Endothelial cell of umbilical vein (primary cell): ENCODE results near the gene DLX1. TPM values are rescaled to one million over a fixed set of nuclear protein-coding genes. Genes with fewer than 3 reads are reported as not detected.

Experiments
- BruUV-seq: library from RNA; stranded (reverse); fragments of 400-500 nt; replicated peaks from 2 replicates; lab custom pipeline; 2021; lab: Mats Ljungman, UMichigan
- CTCF ChIA-PET: fragments of 300-600, 350-600 bp; sonication (Branson Sonifier 250); formaldehyde crosslinking; loops from one replicate; lab custom pipeline; 2021; ENCODE audit warnings: antibody characterized with exemption, inconsistent platforms; lab: Charles Lee
- POLR2A ChIA-PET: fragments of 300-600, 350-600 bp; sonication (Branson Sonifier 250); formaldehyde crosslinking; loops from one replicate; lab custom pipeline; 2021; ENCODE audit warnings: antibody characterized with exemption, inconsistent platforms; lab: Charles Lee
- DNase-seq: peaks from one replicate; pipeline ENCODE4 v3.0.0-alpha.2; 2011; ENCODE audit warnings: low read depth, low spot score
- FAIRE-seq: peaks from 2 replicates; lab custom pipeline; 2011; peaks lifted over from hg19 to GRCh38; lab: Jason Lieb, UNC
- H2AFZ ChIP-seq: 2 replicates; pipeline ENCODE4 v1.6.0; 2012; ENCODE audit warnings: low read depth, low read length, control low read depth, inconsistent platforms
- H3K27ac ChIP-seq: 2 replicates; pipeline ENCODE4 v1.5.1; 2011; ENCODE audit warnings: low read depth, mild to moderate bottlenecking, control low read depth, low read length, moderate library complexity; ENCODE audit not compliant: insufficient read depth
- H3K27me3 ChIP-seq, 2 experiments: 2 replicates each; pipeline versions ENCODE4 v1.6.0 to v1.6.1; 2011; ENCODE audit warnings: low read length in 2 of 2, mixed read lengths in 1 of 2; ENCODE audit not compliant: control insufficient read depth in 2 of 2, insufficient read depth in 2 of 2
- H3K36me3 ChIP-seq, 2 experiments: 2 replicates in 1 of 2; 3 replicates in 1 of 2; pipeline ENCODE4 v1.5.1; 2011; ENCODE audit warnings: low read length in 2 of 2, mild to moderate bottlenecking in 1 of 2, moderate library complexity in 1 of 2; ENCODE audit not compliant: control insufficient read depth in 2 of 2, insufficient read depth in 2 of 2; ENCODE audit errors: extremely low read depth in 1 of 2
- H3K4me1 ChIP-seq: 3 replicates; pipeline ENCODE4 v1.5.1; 2011; ENCODE audit warnings: mild to moderate bottlenecking, low read length; ENCODE audit not compliant: control insufficient read depth, insufficient read depth; ENCODE audit errors: extremely low read depth
- H3K4me2 ChIP-seq: 2 replicates; pipeline ENCODE4 v1.6.1; 2011; ENCODE audit warnings: low read length, control low read depth, mixed read lengths; ENCODE audit not compliant: insufficient read depth
- H3K4me3 ChIP-seq, 3 experiments: fragments of 200-600 bp in 1 of 3; sonication (generic), shearing (Covaris generic) in 1 of 3; replicated peaks in 1 of 3; 2 replicates each; pipeline ENCODE4 v1.5.1; 2011 to 2016; ENCODE audit warnings: control low read depth in 3 of 3, low read length in 3 of 3, mild to moderate bottlenecking in 2 of 3, inconsistent platforms in 1 of 3, low read depth in 1 of 3, moderate library complexity in 1 of 3; ENCODE audit not compliant: insufficient read depth in 1 of 3
- H3K79me2 ChIP-seq: 2 replicates; pipeline ENCODE4 v1.6.0; 2012; ENCODE audit warnings: low read length, inconsistent platforms; ENCODE audit not compliant: control insufficient read depth, insufficient read depth
- H3K9ac ChIP-seq: replicated peaks from 2 replicates; pipeline ENCODE3; 2011; ENCODE audit warnings: low read length, control low read depth; ENCODE audit not compliant: insufficient read depth; ENCODE audit errors: extremely low read depth
- H3K9me1 ChIP-seq: replicated peaks from 3 replicates; pipeline ENCODE4 v1.6.0; 2011; ENCODE audit warnings: mild to moderate bottlenecking, low read length; ENCODE audit not compliant: control insufficient read depth, insufficient read depth; ENCODE audit errors: extremely low read depth
- H3K9me3 ChIP-seq: replicated peaks from 2 replicates; pipeline ENCODE4 v1.5.1; 2012; ENCODE audit warnings: low read length, inconsistent platforms; ENCODE audit not compliant: control insufficient read depth, insufficient read depth
- H4K20me1 ChIP-seq: replicated peaks from 2 replicates; pipeline ENCODE3; 2011; ENCODE audit warnings: mild to moderate bottlenecking, low read length; ENCODE audit not compliant: control insufficient read depth, insufficient read depth; ENCODE audit errors: extremely low read depth
- EZH2 ChIP-seq: IDR thresholded peaks from 2 replicates; pipeline ENCODE4 v1.6.1; 2012; ENCODE audit warnings: borderline replicate concordance, low read depth, mild to moderate bottlenecking, moderate library complexity, low read length, inconsistent platforms; ENCODE audit not compliant: severe bottlenecking
- MAX ChIP-seq: IDR thresholded peaks from 2 replicates; pipeline ENCODE4 v1.6.1; 2011; ENCODE audit not compliant: insufficient read depth, insufficient read length
- dilution Hi-C: fragments of 300-500 bp; cut with MboI; formaldehyde crosslinking; loops from one replicate; pipeline ENCODE4 v1.15.0; 2019; ENCODE audit warnings: low sequenced_read_pairs; ENCODE audit not compliant: extremely low pct_ligation_motif_present
- intact Hi-C: fragments of 100-400 bp; cut with micrococcal nuclease; formaldehyde crosslinking; loops from one replicate; pipeline ENCODE4 v1.10.0; 2022
- polyA plus RNA-seq, 4 experiments: library from polyadenylated mRNA; depleted of rRNA in 3 of 4; stranded (reverse) in 3 of 4; unstranded in 1 of 4; fragments of >200 nt; gene quantifications; 2 replicates each; pipeline versions ENCODE4 v1.2.1 to v1.2.3, GENCODE V29; 2011 to 2012; ENCODE audit warnings: missing spikeins in 1 of 4
- total RNA-seq: library from RNA; stranded (reverse); gene quantifications from 2 replicates; pipeline ENCODE4 v1.2.3, GENCODE V29; 2021
- TF ChIP-seq, protein P1 (sequence below), 2 donors: IDR thresholded peaks; 1 replicate in 1 of 2; 2 replicates in 1 of 2; pipeline ENCODE4 v1.5.1; 2011; ENCODE audit warnings: low read length in 2 of 2, mild to moderate bottlenecking in 2 of 2, moderate library complexity in 2 of 2, control low read depth in 1 of 2, inconsistent platforms in 1 of 2, low read depth in 1 of 2; ENCODE audit not compliant: insufficient read depth in 1 of 2; ENCODE audit errors: extremely low read depth in 1 of 2

Gene DLX1
- total and polyA plus RNA-seq, 2 donors (not counting 3 experiments of a cell fraction or from before 2014, with no cell fraction given), result 0.12 TPM; not detected in 1

- TF ChIP-seq, protein P1, sequence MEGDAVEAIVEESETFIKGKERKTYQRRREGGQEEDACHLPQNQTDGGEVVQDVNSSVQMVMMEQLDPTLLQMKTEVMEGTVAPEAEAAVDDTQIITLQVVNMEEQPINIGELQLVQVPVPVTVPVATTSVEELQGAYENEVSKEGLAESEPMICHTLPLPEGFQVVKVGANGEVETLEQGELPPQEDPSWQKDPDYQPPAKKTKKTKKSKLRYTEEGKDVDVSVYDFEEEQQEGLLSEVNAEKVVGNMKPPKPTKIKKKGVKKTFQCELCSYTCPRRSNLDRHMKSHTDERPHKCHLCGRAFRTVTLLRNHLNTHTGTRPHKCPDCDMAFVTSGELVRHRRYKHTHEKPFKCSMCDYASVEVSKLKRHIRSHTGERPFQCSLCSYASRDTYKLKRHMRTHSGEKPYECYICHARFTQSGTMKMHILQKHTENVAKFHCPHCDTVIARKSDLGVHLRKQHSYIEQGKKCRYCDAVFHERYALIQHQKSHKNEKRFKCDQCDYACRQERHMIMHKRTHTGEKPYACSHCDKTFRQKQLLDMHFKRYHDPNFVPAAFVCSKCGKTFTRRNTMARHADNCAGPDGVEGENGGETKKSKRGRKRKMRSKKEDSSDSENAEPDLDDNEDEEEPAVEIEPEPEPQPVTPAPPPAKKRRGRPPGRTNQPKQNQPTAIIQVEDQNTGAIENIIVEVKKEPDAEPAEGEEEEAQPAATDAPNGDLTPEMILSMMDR (IDR thresholded peaks at IDR 0.05; ENCODE audit: extremely low read depth in 1 of 2, insufficient read depth in 1 of 2, low read depth in 1 of 2, low read length in 2 of 2), result peak in 1 of 2 donors; percentile 20
- TF ChIP-seq EZH2, result peak; percentile 19
- TF ChIP-seq MAX, result no peak
Measured at GRCh38 chr2:172095905-172096625, 10.8 kb downstream of the DLX1 start.

More at GRCh38 chr2:172095905-172096625, 10.8 kb downstream of the DLX1 start:
- FAIRE-seq, result peak; percentile 31
- Histone ChIP-seq H3K27me3 (peaks cover 55 to 86% of the 10 kb centered on the region in 2 experiments), H3K4me1 (peaks cover 31% of the 10 kb centered on the region), H3K4me3 (peak overlapping the region in 2 of 3 experiments; percentile 23 to 31), H3K9ac (no peak overlapping the region), H3K79me2 (no peaks in the 10 kb centered on the region), H3K9me3 (no peaks in the 10 kb centered on the region), H2AFZ (no peak overlapping the region), H3K4me2 (peak overlapping the region; percentile 67), H3K27ac (no peak overlapping the region), H3K9me1 (no peaks in the 10 kb centered on the region), H4K20me1 (no peaks in the 10 kb centered on the region), H3K36me3 (no peaks in the 10 kb centered on the region)
- dilution Hi-C loops (no loop called here), intact Hi-C loops (no loop called here)
- POLR2A ChIA-PET, result no interaction called here
- no peak for DNase-seq
- CTCF ChIA-PET, result interaction anchor here (0.8 to 1.7 kb wide), 6 partner anchors 9 to 393 kb away, joined by 3 to 12 read pairs (median 4); partner anchors contain the start of gene DLX1
- BruUV-seq, result no TSS peak
